AG09319 (cell line): Measurements from ENCODE around the gene TRIAP1.

Experiments used
- DNase-seq: peaks from one replicate; pipeline ENCODE4 v3.0.0-alpha.2; 2010; ENCODE audit warnings: low read depth; ENCODE audit errors: extremely low read depth
- CTCF ChIP-seq: IDR thresholded peaks from 2 replicates; pipeline ENCODE4 v1.5.1; 2011; ENCODE audit warnings: low read depth, mild to moderate bottlenecking, inconsistent platforms, low read length, moderate library complexity

TRIAP1 gene

GRCh38 chr12:120397824-120398540 is 48.2 kb downstream of the TRIAP1 start:
- no peak for DNase-seq
- TF ChIP-seq CTCF: no peak

- no peak for TF ChIP-seq CTCF
- DNase-seq: no peak
These were observed 51.5 kb downstream of the TRIAP1 start for GRCh38 chr12:120394483-120395367.
